Measurements from ENCODE around the gene TRERF1. TPM values are rescaled to one million over a fixed set of nuclear protein-coding genes. Genes with fewer than 3 reads are reported as not detected.

Gene TRERF1
- total and polyA plus RNA-seq, 2 experiments from 2014 or later, result 3.2 to 5.1 TPM

DNA sequence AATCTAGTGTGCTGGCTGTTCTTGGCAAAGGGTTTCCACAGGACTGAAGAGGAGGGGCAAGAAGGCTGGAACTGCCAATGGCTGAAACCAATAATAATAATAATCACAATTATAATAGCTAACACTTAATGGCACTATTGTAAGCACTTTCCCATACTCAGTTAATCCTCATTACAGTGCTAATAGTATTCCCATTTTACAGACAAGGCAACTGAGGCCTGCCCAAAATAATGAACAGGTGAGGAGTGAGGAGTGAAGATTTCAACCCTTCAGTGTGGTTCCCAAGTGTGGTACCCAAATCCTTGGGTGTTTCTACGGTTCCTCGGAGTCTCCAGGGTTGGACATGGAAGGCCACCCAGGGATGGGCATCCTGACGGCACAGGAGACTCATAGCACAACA, 69.9 kb downstream of the TRERF1 start:
- Histone ChIP-seq H3K9me2 (replicated peaks; ENCODE audit: insufficient read depth) (no peaks in the 10 kb centered on the region), H3K36me3 (replicated peaks; ENCODE audit: insufficient read depth, low read depth) (no peaks in the 10 kb centered on the region), H3K27me3 (no peaks in the 10 kb centered on the region), H3K4me3 (no peak overlapping the region), H4K20me1 (ENCODE audit: insufficient read depth, poor library complexity, severe bottlenecking) (no peaks in the 10 kb centered on the region), H3K4me1 (ENCODE audit: insufficient read depth) (no peaks in the 10 kb centered on the region), H3K9me3 (ENCODE audit: low read depth) (no peaks in the 10 kb centered on the region), H2AFZ (no peak overlapping the region), H3K79me2 (peaks cover 35% of the 10 kb centered on the region), H3K4me2 (no peak overlapping the region), H3K27ac (no peak overlapping the region)
- WGBS (ENCODE audit: low lambda C conversion rate, missing lambda C conversion rate), result 92% methylated on average over 3 of the region's 3 CpGs
- TF ChIP-seq EZH2 (IDR thresholded peaks at IDR 0.05; ENCODE audit: borderline replicate concordance), result no peak
- no peak for DNase-seq (ENCODE audit: low spot score)

DNA sequence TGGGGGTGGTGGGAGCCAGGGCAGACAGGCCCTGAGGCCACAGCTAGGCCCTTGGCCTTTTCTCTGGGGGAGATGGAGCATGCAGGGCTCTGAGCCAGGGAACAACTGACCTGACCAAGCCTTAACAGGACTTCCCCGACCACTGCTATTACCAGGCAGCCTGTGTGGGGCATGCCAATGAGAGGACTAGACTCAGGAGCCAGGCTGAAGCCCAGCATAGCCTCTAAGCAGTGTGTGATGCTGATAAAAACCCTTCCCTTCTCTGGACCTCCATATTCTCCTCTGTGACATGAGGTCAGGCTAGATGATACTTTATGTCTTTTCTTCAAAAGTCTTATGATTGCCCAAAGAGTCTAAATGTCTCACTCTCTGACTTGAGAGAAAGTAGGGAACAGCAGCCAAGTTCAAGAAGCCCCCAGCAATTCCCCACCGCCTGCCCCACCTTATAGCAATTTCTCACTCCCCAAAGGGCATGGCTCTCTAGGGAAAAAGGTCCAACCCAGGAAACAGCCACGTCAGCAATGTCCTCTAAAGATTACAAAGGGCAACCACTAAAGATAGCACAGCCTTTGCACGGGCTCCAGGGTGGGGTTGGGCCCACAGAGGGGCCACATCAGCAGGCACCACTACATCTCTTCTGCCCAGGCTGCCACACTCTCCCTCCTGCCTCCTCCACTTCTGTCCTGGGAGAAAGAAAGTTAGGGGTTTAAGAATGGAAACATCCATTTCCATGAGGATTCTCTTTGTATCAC, 71.3 kb downstream of the TRERF1 start:
- H3K27ac ChIP-seq, result no peak overlapping the region
- H3K9me2 ChIP-seq (replicated peaks; ENCODE audit: insufficient read depth), result no peaks in the 10 kb centered on the region
- DNase-seq (ENCODE audit: low spot score), result no peak
- no peaks in the 10 kb centered on the region for H4K20me1 ChIP-seq (ENCODE audit: insufficient read depth, poor library complexity, severe bottlenecking)
- peaks cover 27% of the 10 kb centered on the region for H3K79me2 ChIP-seq
- H2AFZ ChIP-seq, result no peak overlapping the region
- no peaks in the 10 kb centered on the region for H3K27me3 ChIP-seq
- H3K4me3 ChIP-seq, result no peak overlapping the region
- H3K4me1 ChIP-seq (ENCODE audit: insufficient read depth), result no peaks in the 10 kb centered on the region
- 73% methylated on average over 4 of the region's 4 CpGs for WGBS (ENCODE audit: low lambda C conversion rate, missing lambda C conversion rate)
- no peaks in the 10 kb centered on the region for H3K36me3 ChIP-seq (replicated peaks; ENCODE audit: insufficient read depth, low read depth)
- H3K4me2 ChIP-seq, result no peak overlapping the region
- TF ChIP-seq EZH2 (IDR thresholded peaks at IDR 0.05; ENCODE audit: borderline replicate concordance) (no peak), EZH2phosphoT487 (IDR thresholded peaks at IDR 0.05; ENCODE audit: low read depth, severe bottlenecking, unreplicated experiment) (no peak), CTCF (IDR thresholded peaks at IDR 0.05; ENCODE audit: poor library complexity) (no peak)
- no peaks in the 10 kb centered on the region for H3K9me3 ChIP-seq (ENCODE audit: low read depth)

DNA sequence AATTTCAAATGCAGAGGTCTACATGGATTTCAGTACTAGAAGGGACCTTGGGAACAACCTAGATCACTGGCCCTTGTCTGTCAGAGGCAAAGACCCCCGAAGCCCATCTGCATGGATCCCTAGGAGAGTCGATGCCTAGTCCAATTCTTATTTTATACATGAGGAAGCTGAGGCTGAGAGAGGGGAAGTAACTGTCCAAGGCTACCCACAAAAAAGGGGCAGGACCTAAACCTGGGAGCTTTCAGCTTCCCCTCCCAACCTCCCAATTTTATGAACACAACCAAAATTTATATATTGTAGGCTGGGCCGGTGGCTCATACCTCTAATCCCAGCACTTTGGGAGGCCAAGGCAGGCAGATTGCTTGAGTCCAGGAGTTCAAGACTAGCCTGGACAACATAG, 73.2 kb downstream of the TRERF1 start:
- 96% methylated on average over 3 of the region's 3 CpGs for WGBS (ENCODE audit: low lambda C conversion rate, missing lambda C conversion rate)
- H3K4me3 ChIP-seq, result no peak overlapping the region
- no peaks in the 10 kb centered on the region for H3K36me3 ChIP-seq (replicated peaks; ENCODE audit: insufficient read depth, low read depth)
- H3K4me2 ChIP-seq, result no peak overlapping the region
- no peak overlapping the region for H2AFZ ChIP-seq
- H3K9me3 ChIP-seq (ENCODE audit: low read depth), result no peaks in the 10 kb centered on the region
- DNase-seq (ENCODE audit: low spot score), result no peak
- H3K27ac ChIP-seq, result no peak overlapping the region
- H3K4me1 ChIP-seq (ENCODE audit: insufficient read depth), result no peaks in the 10 kb centered on the region
- H3K79me2 ChIP-seq, result peaks cover 22% of the 10 kb centered on the region
- H4K20me1 ChIP-seq (ENCODE audit: insufficient read depth, poor library complexity, severe bottlenecking), result no peaks in the 10 kb centered on the region
- no peaks in the 10 kb centered on the region for H3K9me2 ChIP-seq (replicated peaks; ENCODE audit: insufficient read depth)
- no peaks in the 10 kb centered on the region for H3K27me3 ChIP-seq
- no peak for TF ChIP-seq CTCF (IDR thresholded peaks at IDR 0.05; ENCODE audit: poor library complexity)
- TF ChIP-seq EZH2 (IDR thresholded peaks at IDR 0.05; ENCODE audit: borderline replicate concordance), result no peak
- TF ChIP-seq EZH2phosphoT487 (IDR thresholded peaks at IDR 0.05; ENCODE audit: low read depth, severe bottlenecking, unreplicated experiment), result no peak

GRCh38 chr6:42378125-42378524, 73.6 kb downstream of the TRERF1 start:
- Histone ChIP-seq H4K20me1 (ENCODE audit: insufficient read depth, poor library complexity, severe bottlenecking) (no peaks in the 10 kb centered on the region), H3K4me3 (no peak overlapping the region), H3K4me2 (no peak overlapping the region), H3K36me3 (replicated peaks; ENCODE audit: insufficient read depth, low read depth) (no peaks in the 10 kb centered on the region), H3K27ac (no peak overlapping the region), H3K9me2 (replicated peaks; ENCODE audit: insufficient read depth) (no peaks in the 10 kb centered on the region), H3K9me3 (ENCODE audit: low read depth) (no peaks in the 10 kb centered on the region), H3K4me1 (ENCODE audit: insufficient read depth) (no peaks in the 10 kb centered on the region), H3K27me3 (no peaks in the 10 kb centered on the region), H2AFZ (no peak overlapping the region), H3K79me2 (peaks cover 22% of the 10 kb centered on the region)
- 79% methylated on average over 5 of the region's 5 CpGs for WGBS (ENCODE audit: low lambda C conversion rate, missing lambda C conversion rate)
- TF ChIP-seq CTCF (IDR thresholded peaks at IDR 0.05; ENCODE audit: poor library complexity) (no peak), EZH2 (IDR thresholded peaks at IDR 0.05; ENCODE audit: borderline replicate concordance) (no peak)
- DNase-seq (ENCODE audit: low spot score), result no peak
